Measurements from ENCODE around the gene TRO.

The TRO gene

GRCh38 chrX:54950730-54951375 lies 30.2 kb downstream of the TRO start:
- no peak for DNase-seq (ENCODE audit: low spot score)

GRCh38 chrX:54961750-54962149 lies 41.1 kb downstream of the TRO start:
- no peak for DNase-seq (ENCODE audit: low spot score)

GRCh38 chrX:54964766-54965497 lies 44.3 kb downstream of the TRO start:
- DNase-seq (ENCODE audit: low spot score), result no peak

- no peak for DNase-seq (ENCODE audit: low spot score)
These were observed 56.8 kb downstream of the TRO start for GRCh38 chrX:54977387-54977786.

DNA sequence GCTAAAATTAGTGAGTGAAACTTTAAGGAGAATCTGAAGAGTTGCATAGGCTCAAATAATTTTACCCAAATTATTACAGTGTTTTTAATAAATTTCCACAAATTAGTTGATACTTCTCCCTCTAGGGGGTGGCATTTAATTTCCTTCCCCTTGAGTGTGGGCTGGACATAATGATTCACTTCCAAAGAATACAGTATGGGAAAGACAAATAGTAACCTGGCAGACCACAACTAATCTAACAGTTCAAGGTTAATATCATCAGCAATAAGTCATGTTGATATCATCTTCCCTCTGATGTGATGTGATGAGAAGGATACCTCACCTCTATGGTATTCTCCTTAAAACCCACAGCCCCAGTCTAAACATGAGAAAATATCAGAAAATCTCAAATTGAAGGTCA lies 57.8 kb downstream of the TRO start:
- DNase-seq (ENCODE audit: low spot score), result no peak

GRCh38 chrX:54979432-54979831 lies 58.8 kb downstream of the TRO start:
- DNase-seq (ENCODE audit: low spot score), result no peak

DNA sequence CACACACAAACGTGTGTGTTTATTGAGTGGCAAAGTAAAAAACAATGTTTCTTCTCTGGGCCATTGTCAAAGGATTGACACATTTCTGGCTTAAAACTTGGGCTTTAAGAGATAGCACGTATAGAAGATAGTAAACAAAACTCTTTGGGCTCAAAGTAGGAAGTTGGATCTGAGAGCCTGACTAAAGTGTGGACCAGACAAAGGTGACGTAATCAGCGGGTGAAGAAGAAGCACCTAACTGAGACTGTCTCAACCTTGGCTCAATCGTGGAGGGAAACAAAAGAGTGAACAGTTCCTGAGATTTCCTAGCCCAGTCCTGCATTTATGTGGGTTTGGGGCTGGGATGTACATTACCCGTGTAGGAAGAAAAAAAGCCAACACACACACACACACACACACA lies 59.7 kb downstream of the TRO start:
- no peak for DNase-seq (ENCODE audit: low spot score)

Data from HuH-7.5 (cell line).